RCC 7860 (cell line): ENCODE results near the gene NR1I3.

ENCODE experiments used
- DNase-seq: peaks from one replicate; pipeline ENCODE4 v3.0.0-alpha.2; 2015; ENCODE audit warnings: low spot score
- FAIRE-seq: peaks from 2 replicates; lab custom pipeline; 2012; peaks lifted over from hg19 to GRCh38; lab: Jason Lieb, UNC

The NR1I3 gene

DNA sequence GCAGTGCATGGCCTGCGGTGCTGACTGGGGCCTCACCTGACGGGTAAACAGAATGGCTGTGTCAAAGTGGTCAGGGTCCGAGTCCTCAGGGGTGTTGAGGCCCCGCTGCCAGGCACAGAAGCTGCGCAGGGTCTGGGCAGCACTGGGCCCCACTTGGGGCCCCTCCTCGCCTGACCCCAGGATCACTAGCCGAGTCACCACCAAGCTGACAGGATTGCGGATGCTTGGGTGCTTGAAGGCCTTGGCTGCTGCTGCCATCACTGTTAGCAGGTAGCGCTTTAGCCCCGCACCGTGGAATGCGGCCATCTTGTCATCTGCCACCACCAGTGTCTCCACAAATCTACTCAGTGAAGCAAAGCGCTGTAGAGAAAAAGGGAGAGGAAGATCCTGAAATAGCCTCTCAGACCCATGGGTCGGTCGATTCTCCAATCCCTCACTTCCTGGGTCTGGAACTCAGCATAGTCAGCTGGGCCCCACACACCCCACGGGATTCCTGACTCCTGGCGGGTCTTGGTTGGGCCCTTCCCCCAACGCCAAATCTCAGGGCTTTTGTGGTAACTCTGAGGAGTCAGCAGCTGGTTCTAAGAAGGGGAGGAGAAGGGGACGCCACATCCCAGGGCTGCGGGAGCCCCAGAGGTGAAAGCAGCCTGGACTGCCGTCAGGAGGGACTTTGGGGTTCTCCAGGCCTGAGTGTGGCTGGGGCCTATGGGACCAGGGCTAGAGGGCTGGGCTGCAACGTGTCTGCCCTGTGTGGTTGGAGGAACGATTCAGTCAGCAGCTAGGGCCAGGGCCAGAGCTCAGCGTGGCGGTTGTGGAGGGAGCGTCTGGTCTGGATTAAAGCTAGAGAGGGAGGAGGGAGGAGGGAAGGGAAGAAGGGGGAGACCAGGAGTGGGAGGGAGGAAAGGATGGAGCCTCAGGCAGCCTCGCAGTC is 41.2 kb downstream of the NR1I3 start:
- no peak for DNase-seq
- FAIRE-seq, result no peak

DNA sequence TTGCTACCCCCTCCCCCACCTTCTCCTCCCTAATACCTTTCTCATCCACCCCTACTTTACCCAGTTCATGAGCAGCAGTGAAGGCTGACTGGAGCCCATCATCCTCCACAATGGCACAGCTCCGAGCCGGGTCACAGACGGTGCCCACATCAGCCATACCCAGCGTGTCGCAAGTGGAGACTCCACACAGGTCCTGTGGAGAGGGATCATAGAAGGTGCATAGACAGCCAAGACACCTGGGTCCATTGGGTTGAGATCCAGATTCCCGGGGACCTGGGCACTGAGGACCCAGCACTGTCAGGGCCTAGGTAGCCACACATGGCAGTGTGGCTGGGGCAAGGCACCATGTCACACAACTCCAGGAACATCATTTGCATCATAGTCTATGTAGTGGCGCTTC is 41.9 kb downstream of the NR1I3 start:
- DNase-seq (no peak), FAIRE-seq (no peak)

GRCh38 chr1:161195171-161195570 is 42.8 kb downstream of the NR1I3 start:
- no peak for FAIRE-seq

GRCh38 chr1:161193561-161194235 is 44.3 kb downstream of the NR1I3 start:
- peak; percentile 9 for DNase-seq
- FAIRE-seq, result no peak

More at GRCh38 chr1:161195171-161195570, 42.8 kb downstream of the NR1I3 start:
- DNase-seq, result no peak

DNA sequence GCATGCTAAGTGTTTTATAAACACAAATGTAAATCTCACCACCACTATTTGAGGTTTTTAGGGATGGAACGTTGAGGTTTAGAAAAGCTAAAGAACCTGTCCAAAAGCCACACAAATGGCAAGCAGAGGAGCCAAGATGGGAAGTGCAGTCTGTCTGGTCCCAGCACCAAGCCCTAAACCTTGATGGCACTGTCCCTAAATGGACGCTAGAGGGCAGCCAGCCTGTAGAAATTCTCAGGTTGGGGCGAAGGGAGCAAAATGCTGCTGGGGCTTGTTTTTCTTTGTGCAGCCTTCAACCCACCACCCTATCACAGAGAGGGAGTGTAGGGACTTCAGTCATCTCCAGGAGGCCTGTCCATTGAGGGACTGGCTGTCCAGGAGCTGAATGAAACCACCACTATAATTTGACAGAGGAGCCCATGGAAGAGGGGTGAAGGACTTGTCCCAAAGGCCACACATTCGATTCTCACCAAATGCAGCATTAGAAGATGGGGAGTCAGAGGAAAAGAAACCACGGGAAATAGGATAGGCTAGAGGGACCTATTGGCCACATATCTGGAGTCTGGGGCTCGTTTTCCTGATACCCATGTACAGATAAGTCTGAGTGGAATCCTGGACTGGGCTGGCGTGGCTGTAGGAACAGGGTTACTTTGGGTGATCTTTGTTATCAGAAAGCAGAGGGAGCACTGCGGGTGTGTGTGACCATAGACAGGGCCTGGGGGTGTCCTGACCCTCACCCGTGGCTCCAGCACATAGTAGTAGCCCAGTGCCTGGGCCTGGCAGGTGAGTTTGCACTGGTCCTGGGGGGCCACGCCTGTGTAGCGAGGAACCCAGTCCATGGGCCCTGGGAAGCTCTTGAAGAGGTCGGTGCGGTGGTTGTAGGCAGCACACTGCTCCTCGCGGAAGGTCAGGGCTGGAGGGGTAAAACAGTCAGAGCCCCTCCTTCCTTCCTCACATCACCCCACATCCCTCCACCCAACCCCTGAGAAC is 45.2 kb downstream of the NR1I3 start:
- DNase-seq, result peak; percentile 35
- no peak for FAIRE-seq

DNA sequence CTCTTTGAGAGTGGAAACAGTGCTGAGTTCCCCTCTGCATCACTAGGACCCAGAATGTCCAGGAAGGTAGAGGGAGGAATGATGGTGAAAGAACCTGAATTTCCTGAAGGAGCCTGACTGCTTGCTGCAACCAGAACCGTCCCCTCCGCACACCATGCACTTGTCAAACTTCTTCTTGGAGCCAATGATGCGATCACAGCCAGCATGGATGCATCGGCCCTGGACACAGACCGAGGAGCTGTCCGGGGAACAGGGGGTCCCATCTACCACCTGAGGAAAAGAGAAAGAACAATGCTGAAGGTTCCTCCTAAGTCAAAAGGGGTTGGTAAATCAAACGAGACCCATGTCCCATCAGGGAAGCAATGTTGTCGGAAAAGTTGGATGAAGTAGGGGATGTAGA is 46.0 kb downstream of the NR1I3 start:
- FAIRE-seq, result no peak

GRCh38 chr1:161190962-161191521 is 47.0 kb downstream of the NR1I3 start:
- FAIRE-seq, result no peak
- DNase-seq, result no peak

More for the DNA sequence above, 46.0 kb downstream of the NR1I3 start:
- no peak for DNase-seq

GRCh38 chr1:161189036-161189435 is 49.0 kb downstream of the NR1I3 start:
- FAIRE-seq (no peak), DNase-seq (no peak)

- no peak for FAIRE-seq
- DNase-seq, result no peak
These were observed 49.6 kb downstream of the NR1I3 start for GRCh38 chr1:161188381-161188780.

DNA sequence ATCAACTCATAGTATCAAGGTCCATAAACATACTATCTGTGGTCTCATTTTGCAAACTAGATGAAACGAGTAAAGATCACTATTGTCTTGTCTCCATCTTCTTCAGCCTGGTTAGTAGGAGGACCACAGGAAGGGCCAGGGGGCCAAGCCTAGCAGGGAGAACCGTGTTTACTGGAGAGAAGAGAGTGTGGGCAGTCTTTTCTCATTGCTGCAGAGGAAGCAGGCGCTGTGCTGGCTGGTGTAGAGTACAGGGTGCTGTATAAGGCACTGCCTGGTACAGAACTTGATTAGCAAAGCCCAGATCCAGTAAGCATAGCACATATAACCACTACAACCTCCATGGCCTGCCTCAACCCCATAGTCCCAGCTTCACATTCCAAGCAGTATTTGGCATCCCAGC is 50.7 kb downstream of the NR1I3 start:
- FAIRE-seq (no peak), DNase-seq (no peak)

DNA sequence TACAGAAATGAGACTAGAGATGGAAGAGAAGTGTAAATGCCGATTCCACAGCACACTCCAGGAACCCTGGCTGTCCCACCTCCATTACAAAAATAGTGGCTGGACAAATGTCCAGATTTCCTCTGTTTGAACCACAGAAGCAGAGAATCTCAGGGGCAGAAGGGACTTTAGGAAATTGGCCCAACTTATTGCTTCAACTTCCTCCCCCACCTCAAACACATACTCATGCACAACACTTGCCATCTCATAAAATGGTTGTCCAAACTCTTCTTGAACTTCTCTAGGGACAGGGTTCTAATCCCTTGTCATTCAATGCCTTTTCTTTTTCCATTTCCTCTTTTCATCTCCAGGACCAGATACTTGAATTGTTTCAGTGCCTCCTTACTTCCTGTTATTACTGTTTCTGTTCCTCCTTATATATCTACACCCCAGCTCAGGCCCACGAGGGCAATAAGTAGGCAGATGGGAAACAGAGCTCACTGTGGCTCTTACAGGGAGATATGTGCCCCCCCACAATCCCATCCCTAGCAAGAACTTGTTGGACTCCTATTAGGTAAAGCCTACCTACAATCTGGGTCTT is 52.2 kb downstream of the NR1I3 start:
- FAIRE-seq (no peak), DNase-seq (no peak)

DNA sequence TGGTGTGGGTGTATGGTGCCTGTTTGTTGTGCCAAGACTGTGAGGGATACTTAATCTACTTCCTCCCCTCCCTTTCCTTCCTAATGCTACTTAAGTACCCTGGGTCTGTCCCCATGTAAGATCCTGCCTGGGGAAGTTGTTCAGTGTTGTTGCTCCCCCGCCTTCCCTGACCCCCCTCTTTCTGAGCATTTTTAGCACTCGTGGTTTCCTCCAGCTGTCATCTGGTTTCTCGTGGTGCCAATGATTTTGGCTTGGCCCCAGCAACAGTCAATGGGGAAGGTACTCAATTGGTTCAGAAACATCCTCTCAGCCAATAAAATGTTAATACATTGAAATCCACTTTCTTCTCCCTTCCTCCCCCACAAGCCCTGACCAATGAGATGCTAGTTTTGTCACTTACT is 52.7 kb downstream of the NR1I3 start:
- FAIRE-seq, result no peak
- DNase-seq, result no peak

GRCh38 chr1:161182214-161182613 is 55.8 kb downstream of the NR1I3 start:
- DNase-seq (peak; percentile 71), FAIRE-seq (peak; percentile 59)

DNA sequence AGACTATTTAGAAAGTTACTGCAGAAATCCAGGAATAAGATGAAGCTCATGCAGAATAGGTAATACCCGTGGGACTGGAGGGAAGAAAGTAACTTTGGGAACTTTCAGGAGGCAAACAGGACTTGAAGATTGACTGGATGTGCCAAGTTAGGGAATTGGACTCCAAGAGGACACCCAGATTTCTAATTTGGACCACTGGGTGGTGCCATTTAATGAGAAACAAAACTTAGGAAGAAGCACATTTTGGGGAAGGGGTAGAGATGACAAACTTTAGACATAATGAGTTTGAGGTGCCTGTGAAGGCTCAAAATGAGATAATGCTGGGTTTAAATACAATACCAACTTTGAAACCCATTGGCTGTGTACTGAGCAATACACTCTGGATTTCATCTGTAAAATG is 57.4 kb downstream of the NR1I3 start:
- no peak for DNase-seq

GRCh38 chr1:161179698-161180097 is 58.3 kb downstream of the NR1I3 start:
- no peak for FAIRE-seq
- DNase-seq, result no peak

More for the DNA sequence above, 57.4 kb downstream of the NR1I3 start:
- FAIRE-seq, result no peak
